DMS53 treated with DMSO at 0.1 percent for 48 hours (cell line): Measurements from ENCODE around the gene TSPY1.
"Not testable (repeated sequence)": the region's sequence is repeated elsewhere in the genome, so short reads cannot be mapped to it uniquely, and the experiment has no call there.

Experiments used
- DNase-seq: peaks from one replicate; lab custom pipeline; 2025; ENCODE audit not compliant: unreplicated experiment; lab: John Stamatoyannopoulos, UW

Gene TSPY1, protein sequence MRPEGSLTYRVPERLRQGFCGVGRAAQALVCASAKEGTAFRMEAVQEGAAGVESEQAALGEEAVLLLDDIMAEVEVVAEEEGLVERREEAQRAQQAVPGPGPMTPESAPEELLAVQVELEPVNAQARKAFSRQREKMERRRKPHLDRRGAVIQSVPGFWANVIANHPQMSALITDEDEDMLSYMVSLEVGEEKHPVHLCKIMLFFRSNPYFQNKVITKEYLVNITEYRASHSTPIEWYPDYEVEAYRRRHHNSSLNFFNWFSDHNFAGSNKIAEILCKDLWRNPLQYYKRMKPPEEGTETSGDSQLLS

GRCh38 chrY:9466655-9467054, at the start of gene TSPY1:
Gene TSPY1 (plus strand): TSS chrY:9466955. CDS start chrY:9467001, 46 bp downstream.
- not testable (repeated sequence) for DNase-seq

DNA sequence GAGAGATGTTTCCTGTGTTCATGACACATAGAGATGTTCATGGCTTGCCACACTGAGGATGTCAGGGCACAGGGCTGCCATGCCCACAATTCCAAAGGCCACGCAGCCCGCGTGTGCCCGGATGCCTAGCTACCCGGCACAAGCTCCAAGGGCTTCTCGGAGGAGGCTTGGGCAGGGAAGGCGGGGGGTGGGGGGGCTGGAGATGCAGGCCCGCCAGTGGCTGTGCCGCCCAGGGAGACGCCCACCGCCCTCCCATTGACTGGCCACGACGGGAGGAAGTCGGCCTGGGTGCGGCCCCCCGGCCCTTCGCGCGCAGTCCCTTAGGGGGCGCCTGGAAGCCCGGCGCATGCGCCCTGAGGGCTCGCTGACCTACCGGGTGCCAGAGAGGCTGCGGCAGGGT, 20.2 kb downstream of the TSPY1 start, which contains the start of gene TSPY9:
TSS of gene TSPY9 (plus strand) at position 301 of the 400 bp plus-strand sequence. CDS start at position 347, 46 bp downstream.
- DNase-seq = not testable (repeated sequence)

DNA sequence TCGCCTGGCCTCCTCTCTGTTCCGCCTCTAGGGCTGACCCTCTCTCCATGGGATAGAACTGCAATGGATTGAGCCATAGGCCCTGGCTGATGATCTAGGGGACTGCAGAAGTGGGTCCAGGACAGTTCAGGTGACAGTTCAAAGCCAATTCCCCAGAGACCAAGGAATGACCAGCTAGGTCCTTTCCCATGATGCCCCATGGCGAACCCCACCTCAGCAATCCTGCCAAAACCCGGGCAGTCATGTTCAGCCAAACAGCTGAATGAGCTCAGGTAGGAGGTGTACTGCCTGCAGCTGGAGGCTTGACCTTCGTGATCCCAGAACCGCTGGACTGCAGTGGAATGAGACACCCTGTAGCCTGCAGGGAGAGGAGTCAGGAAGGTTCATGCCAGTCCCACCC, 37.6 kb downstream of the TSPY1 start:
- DNase-seq = not testable (repeated sequence)

DNA sequence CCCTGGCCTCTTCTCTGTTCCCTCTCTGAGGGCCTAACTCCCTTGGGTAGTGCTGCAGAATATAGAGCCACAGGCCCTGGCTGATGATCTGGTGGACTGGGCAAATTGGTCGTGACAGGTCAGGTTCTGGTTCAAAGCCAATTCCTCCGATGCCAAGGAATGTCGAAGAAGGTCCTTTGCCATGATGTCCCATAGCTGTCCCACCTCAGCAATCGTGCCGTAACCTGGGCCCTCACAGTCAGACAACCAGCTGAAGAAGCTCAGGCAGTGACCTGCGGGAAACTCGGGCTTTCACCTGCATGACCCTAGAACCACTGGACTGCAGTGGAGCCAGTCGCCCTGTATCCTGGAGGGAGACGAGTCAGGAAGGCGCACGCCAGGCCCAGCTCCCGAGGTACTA, 49.5 kb downstream of the TSPY1 start:
- not testable (repeated sequence) for DNase-seq
